H1 (cell line): Measurements from ENCODE around the gene POLE4. TPM values are rescaled to one million over a fixed set of nuclear protein-coding genes. Genes with fewer than 3 reads are reported as not detected.

Experiments used
- CTCF ChIA-PET: fragments of 300-600 bp; sonication (Branson Sonifier 250); formaldehyde crosslinking; loops from one replicate; lab custom pipeline; 2021; ENCODE audit not compliant: partially characterized antibody; lab: Charles Lee
- POLR2A ChIA-PET: fragments of 300-600 bp; sonication (Branson Sonifier 250); formaldehyde crosslinking; loops from one replicate; lab custom pipeline; 2021; ENCODE audit warnings: inconsistent platforms; ENCODE audit not compliant: partially characterized antibody; lab: Charles Lee
- DNase-seq, 2 experiments: peaks; one replicate each; pipeline versions ENCODE4 v3.0.0 to v3.0.0-alpha.2; 2010 to 2022; ENCODE audit warnings: low spot score in 2 of 2, low read depth in 1 of 2, mixed read lengths in 1 of 2
- FAIRE-seq: peaks from 2 replicates; lab custom pipeline; 2011; peaks lifted over from hg19 to GRCh38; lab: Jason Lieb, UNC
- H2AFZ ChIP-seq: 2 replicates; pipeline ENCODE4 v1.8.1; 2012; ENCODE audit warnings: low read length, inconsistent platforms
- H2AK5ac ChIP-seq: 2 replicates; pipeline ENCODE4 v1.6.1; 2013; ENCODE audit warnings: low read depth, low read length
- H2BK120ac ChIP-seq: replicated peaks from 2 replicates; pipeline ENCODE3; 2013; ENCODE audit warnings: low read depth, low read length, inconsistent platforms
- H2BK12ac ChIP-seq: 2 replicates; pipeline ENCODE4 v1.6.1; 2013; ENCODE audit warnings: low read depth, low read length
- H2BK15ac ChIP-seq: 2 replicates; pipeline ENCODE4 v1.6.1; 2013; ENCODE audit warnings: low read length
- H2BK20ac ChIP-seq: 2 replicates; pipeline ENCODE4 v1.6.1; 2013; ENCODE audit warnings: low read length
- H2BK5ac ChIP-seq: 2 replicates; pipeline ENCODE4 v1.6.1; 2013; ENCODE audit warnings: low read depth, low read length
- H3K14ac ChIP-seq: 2 replicates; pipeline ENCODE4 v1.6.1; 2013; ENCODE audit warnings: inconsistent platforms; ENCODE audit not compliant: insufficient read length
- H3K18ac ChIP-seq: 2 replicates; pipeline ENCODE4 v1.6.1; 2013; ENCODE audit warnings: low read length; ENCODE audit errors: extremely low read depth
- H3K23ac ChIP-seq: 2 replicates; pipeline ENCODE4 v1.6.1; 2013; ENCODE audit warnings: inconsistent platforms; ENCODE audit not compliant: insufficient read length
- H3K23me2 ChIP-seq: 2 replicates; pipeline ENCODE4 v1.6.1; 2013; ENCODE audit warnings: low read depth, low read length
- H3K27ac ChIP-seq: 2 replicates; pipeline ENCODE4 v1.6.1; 2011; ENCODE audit warnings: low read depth, low read length, inconsistent platforms
- H3K27me3 ChIP-seq, 4 experiments: replicated peaks in 1 of 4; 1 replicate in 1 of 4; 2 replicates in 3 of 4; pipeline versions ENCODE4 v1.6.1 to v1.8.1; 2011 to 2013; ENCODE audit warnings: low read length in 3 of 4, mild to moderate bottlenecking in 3 of 4, inconsistent platforms in 2 of 4, mixed read lengths in 2 of 4, moderate library complexity in 1 of 4; ENCODE audit not compliant: control insufficient read depth in 3 of 4, insufficient read depth in 3 of 4; ENCODE audit errors: extremely low read depth in 1 of 4
- H3K36me3 ChIP-seq, 4 experiments: 2 replicates each; pipeline versions ENCODE4 v1.6.1 to v1.8.1; 2011 to 2013; ENCODE audit warnings: mild to moderate bottlenecking in 4 of 4, low read length in 3 of 4, moderate library complexity in 2 of 4, control low read depth in 1 of 4, inconsistent platforms in 1 of 4; ENCODE audit not compliant: insufficient read depth in 4 of 4, control insufficient read depth in 2 of 4
- H3K4ac ChIP-seq: replicated peaks from 2 replicates; pipeline ENCODE3; 2013; ENCODE audit warnings: low read length, low read depth, mixed read lengths, inconsistent platforms; ENCODE audit not compliant: insufficient read length
- H3K4me1 ChIP-seq, 4 experiments: replicated peaks in 1 of 4; 1 replicate in 1 of 4; 2 replicates in 3 of 4; pipeline versions ENCODE4 v1.6.1 to v1.8.1; 2011 to 2013; ENCODE audit warnings: low read length in 3 of 4, inconsistent platforms in 2 of 4, mixed read lengths in 1 of 4; ENCODE audit not compliant: insufficient read depth in 4 of 4, control insufficient read depth in 3 of 4
- H3K4me2 ChIP-seq, 2 experiments: 2 replicates each; pipeline versions ENCODE4 v1.6.1 to v1.8.1; 2011 to 2013; ENCODE audit warnings: low read depth in 2 of 2, low read length in 2 of 2, control low read depth in 1 of 2, inconsistent platforms in 1 of 2, mild to moderate bottlenecking in 1 of 2; ENCODE audit not compliant: insufficient read depth in 1 of 2
- H3K4me3 ChIP-seq, 4 experiments: fragments of 200-600, 300-600 bp in 1 of 4; sonication (generic), shearing (Covaris generic), sonication (Bioruptor Twin) in 1 of 4; 2 replicates each; pipeline versions ENCODE4 v1.5.1 to v1.8.1; 2011 to 2016; ENCODE audit warnings: low read length in 4 of 4, low read depth in 3 of 4, control low read depth in 2 of 4, inconsistent platforms in 2 of 4, mild to moderate bottlenecking in 2 of 4, mixed read lengths in 1 of 4, moderate library complexity in 1 of 4; ENCODE audit not compliant: insufficient read depth in 2 of 4; ENCODE audit errors: extremely low read depth in 1 of 4
- H3K56ac ChIP-seq: replicated peaks from 2 replicates; pipeline ENCODE3; 2013; ENCODE audit warnings: low read depth, mild to moderate bottlenecking, mixed read lengths, low read length, inconsistent platforms; ENCODE audit not compliant: insufficient read length
- H3K79me1 ChIP-seq: 2 replicates; pipeline ENCODE4 v1.6.1; 2013; ENCODE audit warnings: low read depth, low read length, control low read depth
- H3K79me2 ChIP-seq, 2 experiments: 2 replicates each; pipeline versions ENCODE4 v1.6.1 to v1.8.1; 2012 to 2013; ENCODE audit warnings: low read length in 2 of 2, mild to moderate bottlenecking in 2 of 2, inconsistent platforms in 1 of 2; ENCODE audit not compliant: insufficient read depth in 2 of 2, control insufficient read depth in 1 of 2
- H3K9ac ChIP-seq, 4 experiments: replicated peaks in 1 of 4; 1 replicate in 1 of 4; 2 replicates in 3 of 4; pipeline versions ENCODE4 v1.6.1 to v1.8.1; 2011 to 2013; ENCODE audit warnings: low read depth in 3 of 4, low read length in 3 of 4, control low read depth in 2 of 4, mild to moderate bottlenecking in 2 of 4, moderate library complexity in 2 of 4, inconsistent platforms in 1 of 4; ENCODE audit errors: extremely low read depth in 1 of 4
- H3K9me3 ChIP-seq, 2 experiments: 2 replicates each; pipeline versions ENCODE4 v1.6.1 to v1.8.1; 2012 to 2013; ENCODE audit warnings: mild to moderate bottlenecking in 2 of 2, moderate library complexity in 2 of 2, control low read depth in 1 of 2, inconsistent platforms in 1 of 2, low read depth in 1 of 2, low read length in 1 of 2, mixed read lengths in 1 of 2; ENCODE audit not compliant: insufficient read depth in 2 of 2
- H4K20me1 ChIP-seq, 2 experiments: replicated peaks in 1 of 2; 2 replicates each; pipeline versions ENCODE3 to v1.8.1; 2011 to 2013; ENCODE audit warnings: inconsistent platforms in 2 of 2, low read length in 2 of 2, mild to moderate bottlenecking in 1 of 2; ENCODE audit not compliant: insufficient read depth in 2 of 2, control insufficient read depth in 1 of 2
- H4K5ac ChIP-seq: 2 replicates; pipeline ENCODE4 v1.6.1; 2013; ENCODE audit warnings: low read length, low read depth, mixed read lengths, inconsistent platforms; ENCODE audit not compliant: insufficient read length
- H4K8ac ChIP-seq: 2 replicates; pipeline ENCODE4 v1.8.0; 2013; ENCODE audit warnings: mild to moderate bottlenecking, moderate library complexity, low read length, inconsistent platforms; ENCODE audit not compliant: insufficient read depth; ENCODE audit errors: extremely low read depth
- H4K91ac ChIP-seq: replicated peaks from 2 replicates; pipeline ENCODE3; 2013; ENCODE audit warnings: low read length, mixed read lengths, inconsistent platforms; ENCODE audit not compliant: insufficient read length
- HDAC2 ChIP-seq, 2 experiments: fragments of 300-600 bp in 1 of 2; sonication (generic) in 1 of 2; IDR thresholded peaks; 2 replicates each; pipeline ENCODE4 v1.6.1; 2011 to 2012; ENCODE audit warnings: low read depth in 2 of 2, low read length in 2 of 2, mild to moderate bottlenecking in 2 of 2, moderate library complexity in 2 of 2, borderline replicate concordance in 1 of 2, inconsistent platforms in 1 of 2
- PHF8 ChIP-seq: fragments of 200-600 bp; sonication (generic); conservative IDR thresholded peaks from 2 replicates; pipeline ENCODE4 v1.7.1; 2012; ENCODE audit warnings: low read depth, mild to moderate bottlenecking, inconsistent platforms, low read length, moderate library complexity
- POLR2A ChIP-seq, 2 experiments: IDR thresholded peaks; 1 replicate in 1 of 2; 2 replicates in 1 of 2; pipeline ENCODE4 v1.6.1; 2011; ENCODE audit warnings: low read depth in 2 of 2, low read length in 2 of 2, mild to moderate bottlenecking in 2 of 2; ENCODE audit errors: control extremely low read depth in 1 of 2
- WGBS, 2 experiments: shearing (Covaris generic) in 1 of 2; methylation state at CpG; one replicate each; pipeline versions ENCODE4 v1.1.6 to v1.1.7; 2013 to 2015; ENCODE audit warnings: low lambda C conversion rate in 2 of 2, mixed read lengths in 2 of 2, inconsistent platforms in 1 of 2, low coverage in 1 of 2, missing lambda C conversion rate in 1 of 2; ENCODE audit not compliant: insufficient replicate concordance in 2 of 2, insufficient coverage in 1 of 2, insufficient read length in 1 of 2; ENCODE audit errors: extremely low coverage in 1 of 2, missing lambda C conversion rate in 1 of 2; 5-methylcytosine and 5-hydroxymethylcytosine counted together
- polyA plus RNA-seq, 7 experiments: library from polyadenylated mRNA; depleted of rRNA in 3 of 7; stranded (reverse) in 5 of 7; unstranded in 2 of 7; fragments of >200 nt in 5 of 7; fragments of 200-250 nt in 2 of 7; gene quantifications; 1 replicate in 5 of 7; 2 replicates in 1 of 7; 4 replicates in 1 of 7; pipeline versions ENCODE4 v1.2.1 to v1.2.3, GENCODE V29; 2011 to 2013; ENCODE audit warnings: missing spikeins in 2 of 7, mixed read lengths in 2 of 7
- total RNA-seq: library from RNA; stranded (reverse); fragmentation: NEBNext Ultra II Directional; extraction: Animal tissue kit (Norgen Biotek cat#: 25700); gene quantifications from 2 replicates; pipeline ENCODE4 v1.2.1, GENCODE V29; 2021

POLE4 gene
- total and polyA plus RNA-seq, 2 of the 8 experiments (the other 6 are each of a cell fraction or from before 2014, with no cell fraction given) = 16.7 to 44.7 TPM

GRCh38 chr2:74910245-74910644 lies 48.2 kb upstream of the POLE4 start:
- 100% methylated on average over 1 of the region's 1 CpG; no CpG with 5 or more reads in 1 of the 2 experiments for WGBS, 2 experiments
- H4K8ac ChIP-seq = no peak overlapping the region
- no peak overlapping the region for H2BK5ac ChIP-seq
- H2BK20ac ChIP-seq = no peak overlapping the region
- H3K27me3 ChIP-seq = peaks cover 0 to 7% (median 5%) of the 10 kb centered on the region in 4 experiments; a peak in 3 of 7 replicates
- no peaks in the 10 kb centered on the region for H3K36me3 ChIP-seq
- TF ChIP-seq HDAC2 (IDR thresholded peaks at IDR 0.05; ENCODE audit: borderline replicate concordance in 1 of 2, low read depth in 2 of 2, low read length in 2 of 2) (no peak), POLR2A (IDR thresholded peaks at IDR 0.05; ENCODE audit: control extremely low read depth in 1 of 2, low read depth in 2 of 2, low read length in 2 of 2) (no peak), PHF8 (no peak)
- FAIRE-seq = no peak
- H3K23me2 ChIP-seq = no peaks in the 10 kb centered on the region
- H3K4me2 ChIP-seq = no peak overlapping the region
- H3K79me1 ChIP-seq = no peaks in the 10 kb centered on the region
- H3K23ac ChIP-seq = no peak overlapping the region
- CTCF ChIA-PET = no interaction called here
- H3K9me3 ChIP-seq = 0 out of 4 replicates have a peak, but pooled peaks cover 0 to 2% of the 10 kb centered on the region in 2 experiments
- POLR2A ChIA-PET = no interaction called here
- H3K56ac ChIP-seq = no peak overlapping the region
- H3K9ac ChIP-seq = no peak overlapping the region
- H2BK120ac ChIP-seq = no peak overlapping the region
- no peak overlapping the region for H3K18ac ChIP-seq
- no peak overlapping the region for H4K91ac ChIP-seq
- no peaks in the 10 kb centered on the region for H4K20me1 ChIP-seq
- no peak overlapping the region for H3K27ac ChIP-seq
- no peaks in the 10 kb centered on the region for H3K79me2 ChIP-seq
- no peak overlapping the region for H2BK12ac ChIP-seq
- no peak overlapping the region for H3K14ac ChIP-seq
- DNase-seq = no peak
- no peak overlapping the region for H4K5ac ChIP-seq
- no peak overlapping the region for H2AK5ac ChIP-seq
- H2AFZ ChIP-seq = no peak overlapping the region
- H3K4me3 ChIP-seq = no peak overlapping the region
- peaks cover 0 to 3% (median 1%) of the 10 kb centered on the region in 4 experiments; a peak in 2 of 7 replicates for H3K4me1 ChIP-seq
- no peak overlapping the region for H3K4ac ChIP-seq
- no peak overlapping the region for H2BK15ac ChIP-seq
